Measurements from ENCODE around the gene ZFHX3. TPM values are rescaled to one million over a fixed set of nuclear protein-coding genes. Genes with fewer than 3 reads are reported as not detected.

The ZFHX3 gene
- total and polyA plus RNA-seq, 4 donors, result 1.5 to 5.9 (median 3.0) TPM

GRCh38 chr16:72852421-72852820, 195.5 kb downstream of the ZFHX3 start:
- no peak overlapping the region for H3K9ac ChIP-seq (ENCODE audit: low read depth in 1 of 2, low read length in 2 of 2)
- 97% methylated on average over 1 of the region's 1 CpG for WGBS
- no peak for DNase-seq (ENCODE audit: low spot score)
- no peaks in the 10 kb centered on the region for H3K27me3 ChIP-seq (ENCODE audit: control insufficient read depth in 4 of 4, insufficient read depth in 4 of 4, low read length in 3 of 4)
- no peak for TF ChIP-seq SP1 (IDR thresholded peaks at IDR 0.05)
- no peak for TF ChIP-seq HNF4G (IDR thresholded peaks at IDR 0.05)
- no peak for TF ChIP-seq FOXA1 (IDR thresholded peaks at IDR 0.05)
- no peak for TF ChIP-seq CTCF (IDR thresholded peaks at IDR 0.05; ENCODE audit: low read depth, low read length, missing input control)
- TF ChIP-seq FOXA2 (IDR thresholded peaks at IDR 0.05), result no peak
- no peak for TF ChIP-seq REST (IDR thresholded peaks at IDR 0.05)
- TF ChIP-seq TAF1 (conservative IDR thresholded peaks at IDR 0.05), result no peak
- TF ChIP-seq JUND (IDR thresholded peaks at IDR 0.05), result no peak
- TF ChIP-seq NR2F2 (IDR thresholded peaks at IDR 0.05), result no peak
- H3K9me3 ChIP-seq (ENCODE audit: control insufficient read depth in 4 of 4, low read length in 3 of 4), result no peaks in the 10 kb centered on the region
- no peaks in the 10 kb centered on the region for H3K36me3 ChIP-seq (ENCODE audit: control insufficient read depth in 4 of 4, insufficient read depth in 3 of 4, low read depth in 1 of 4, low read length in 3 of 4)
- peaks cover 3 to 19% (median 11%) of the 10 kb centered on the region in 4 donors for H3K4me1 ChIP-seq (ENCODE audit: control insufficient read depth in 4 of 4, insufficient read depth in 4 of 4, low read length in 3 of 4)
- no peak overlapping the region for H3K4me3 ChIP-seq (ENCODE audit: low read depth in 1 of 3, low read length in 3 of 3)
- H3K27ac ChIP-seq (ENCODE audit: low read depth in 1 of 2, low read length in 2 of 2), result no peak overlapping the region

GRCh38 chr16:72850853-72851252, 197.1 kb downstream of the ZFHX3 start:
- no peak for DNase-seq (ENCODE audit: low spot score)
- H3K4me3 ChIP-seq (ENCODE audit: low read depth in 1 of 3, low read length in 3 of 3), result no peak overlapping the region
- H3K27ac ChIP-seq (ENCODE audit: low read depth in 1 of 2, low read length in 2 of 2), result peak overlapping the region in 1 of 2 donors; percentile 1
- H3K9me3 ChIP-seq (ENCODE audit: control insufficient read depth in 4 of 4, low read length in 3 of 4), result no peaks in the 10 kb centered on the region
- no peaks in the 10 kb centered on the region for H3K27me3 ChIP-seq (ENCODE audit: control insufficient read depth in 4 of 4, insufficient read depth in 4 of 4, low read length in 3 of 4)
- no peak overlapping the region for H3K9ac ChIP-seq (ENCODE audit: low read depth in 1 of 2, low read length in 2 of 2)
- peaks cover 3 to 20% (median 11%) of the 10 kb centered on the region in 4 donors for H3K4me1 ChIP-seq (ENCODE audit: control insufficient read depth in 4 of 4, insufficient read depth in 4 of 4, low read length in 3 of 4)
- TF ChIP-seq RAD21 (IDR thresholded peaks at IDR 0.05), result peak in 1 of 2 donors; percentile 5
- TF ChIP-seq NR2F2 (IDR thresholded peaks at IDR 0.05), result peak; percentile 54
- TF ChIP-seq CTCF (IDR thresholded peaks at IDR 0.05; ENCODE audit: low read depth, low read length, missing input control), result no peak
- no peak for TF ChIP-seq ZBTB33 (IDR thresholded peaks at IDR 0.05)
- 80% methylated on average over 6 of the region's 6 CpGs for WGBS
- H3K36me3 ChIP-seq (ENCODE audit: control insufficient read depth in 4 of 4, insufficient read depth in 3 of 4, low read depth in 1 of 4, low read length in 3 of 4), result no peaks in the 10 kb centered on the region

Data from liver (tissue), 9 donors.